AG09309 (cell line): ENCODE results near the gene MTA3.

Experiments used
- DNase-seq: peaks from one replicate; pipeline ENCODE4 v3.0.0-alpha.2; 2010; ENCODE audit warnings: low read depth
- H3K4me3 ChIP-seq: 2 replicates; pipeline ENCODE4 v1.5.1; 2011; ENCODE audit warnings: mild to moderate bottlenecking, low read depth, low read length, moderate library complexity; ENCODE audit not compliant: control insufficient read depth
- CTCF ChIP-seq: IDR thresholded peaks from 2 replicates; pipeline ENCODE4 v1.5.1; 2011; ENCODE audit warnings: mild to moderate bottlenecking, low read depth, low read length, inconsistent platforms; ENCODE audit not compliant: insufficient read depth, control insufficient read depth; ENCODE audit errors: missing control alignments

The MTA3 gene

DNA sequence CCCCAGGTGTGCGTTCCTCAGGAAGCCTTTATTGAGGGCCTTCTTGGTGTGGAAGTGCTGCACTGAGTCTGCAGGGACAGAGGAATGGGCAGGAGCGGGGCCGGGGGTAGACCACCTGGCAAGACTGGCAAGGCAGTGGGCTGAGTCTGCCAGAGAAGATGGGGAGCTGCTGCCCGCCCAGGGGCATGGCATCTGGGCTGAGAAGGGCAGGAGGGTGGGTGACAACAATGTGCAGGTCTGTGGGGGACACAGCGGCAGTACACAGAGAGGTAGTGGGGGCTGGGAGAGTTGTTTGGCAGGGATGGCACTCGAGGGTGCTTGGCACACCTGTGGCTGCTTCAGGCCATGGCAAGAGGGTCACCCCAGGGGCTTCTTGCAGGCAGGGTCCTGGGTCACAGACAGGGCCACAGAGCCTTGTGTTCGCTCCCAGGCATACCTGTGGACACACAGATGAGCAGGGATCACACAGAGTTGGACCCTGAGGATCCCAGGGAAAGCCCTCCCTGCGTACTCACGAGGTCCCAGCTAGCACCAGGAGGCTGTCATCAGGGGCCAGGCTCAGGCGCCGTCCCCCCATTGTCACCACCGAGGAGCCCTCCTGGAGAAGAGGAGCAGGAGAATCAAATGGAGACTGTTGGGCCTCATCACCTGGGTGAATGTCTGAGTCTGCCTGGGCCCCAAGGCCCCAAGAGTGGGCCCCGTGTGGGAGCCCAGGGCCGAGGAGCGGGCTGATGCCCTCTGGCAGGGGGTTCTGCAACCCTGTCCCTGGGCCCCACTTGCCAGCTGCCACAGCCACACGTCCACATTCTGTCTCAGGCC lies 198.9 kb downstream of the MTA3 start:
- TF ChIP-seq CTCF = no peak
- no peak for DNase-seq
- H3K4me3 ChIP-seq = no peak overlapping the region

- H3K4me3 ChIP-seq = no peak overlapping the region
- DNase-seq = no peak
- no peak for TF ChIP-seq CTCF
Observed at GRCh38 chr2:42767899-42768705, 199.7 kb downstream of the MTA3 start.

DNA sequence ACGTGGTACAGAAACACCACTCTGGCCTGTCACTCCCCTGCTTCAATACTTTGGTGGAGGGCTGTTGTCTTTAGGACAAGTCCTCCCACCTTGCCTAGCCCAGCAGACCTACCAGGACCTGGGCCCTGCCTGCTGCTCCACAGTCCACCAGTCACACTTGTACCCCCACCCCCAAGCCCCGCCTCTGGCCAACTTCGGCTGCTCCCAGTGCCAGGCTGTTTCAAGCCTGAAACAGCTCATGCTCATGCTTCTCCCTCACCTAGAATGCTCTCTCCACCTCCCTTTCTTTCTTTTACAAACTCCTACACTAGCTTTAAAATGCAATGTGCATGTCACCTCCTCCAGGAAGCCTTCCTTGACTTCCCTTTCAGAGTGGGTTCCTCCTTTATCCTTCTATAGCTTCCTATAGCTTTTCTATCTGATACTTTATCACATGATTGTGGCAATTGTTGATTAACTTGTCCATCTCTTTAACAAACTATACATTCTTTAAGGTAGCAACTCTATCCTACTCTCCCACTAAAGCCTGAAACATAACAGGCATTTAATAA lies 200.3 kb downstream of the MTA3 start:
- DNase-seq = no peak

GRCh38 chr2:42769583-42770287 lies 201.3 kb downstream of the MTA3 start:
- no peak for DNase-seq
- no peak overlapping the region for H3K4me3 ChIP-seq
- TF ChIP-seq CTCF = no peak

More for the DNA sequence above, 200.3 kb downstream of the MTA3 start:
- no peak overlapping the region for H3K4me3 ChIP-seq
- no peak for TF ChIP-seq CTCF

- peak; percentile 56 for TF ChIP-seq CTCF
- no peak for DNase-seq
- H3K4me3 ChIP-seq = no peak overlapping the region
Observed at GRCh38 chr2:42770288-42771131, 202.1 kb downstream of the MTA3 start.
